Measurements from ENCODE around the gene HMGCS2. TPM values are rescaled to one million over a fixed set of nuclear protein-coding genes. Genes with fewer than 3 reads are reported as not detected.
"Not testable (repeated sequence)": the region's sequence is repeated elsewhere in the genome, so short reads cannot be mapped to it uniquely, and the experiment has no call there.

The HMGCS2 gene
- total and polyA plus RNA-seq, 2 donors from 2014 or later: 3.9 to 163 TPM

DNA sequence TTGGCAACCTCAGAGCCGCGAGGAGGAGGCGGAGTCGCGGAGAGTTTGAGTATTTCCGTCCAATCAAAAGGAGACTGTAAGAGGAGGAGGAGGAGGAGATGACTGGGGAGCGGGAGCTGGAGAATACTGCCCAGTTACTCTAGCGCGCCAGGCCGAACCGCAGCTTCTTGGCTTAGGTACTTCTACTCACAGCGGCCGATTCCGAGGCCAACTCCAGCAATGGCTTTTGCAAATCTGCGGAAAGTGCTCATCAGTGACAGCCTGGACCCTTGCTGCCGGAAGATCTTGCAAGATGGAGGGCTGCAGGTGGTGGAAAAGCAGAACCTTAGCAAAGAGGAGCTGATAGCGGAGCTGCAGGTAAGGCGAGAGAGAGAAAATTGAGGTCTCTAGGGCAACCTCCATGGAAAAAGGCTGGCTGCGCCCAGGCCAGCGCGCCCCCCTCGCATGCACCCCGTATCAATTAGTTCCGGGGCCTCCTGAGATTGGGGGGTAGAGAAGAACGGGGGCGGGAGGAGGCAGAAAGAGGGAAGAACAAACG lies 56.8 kb downstream of the HMGCS2 start, which contains the start of gene PHGDH:
Gene PHGDH (plus strand): TSS at position 131 of the 538 bp plus-strand sequence. CDS start 89 bp downstream, at position 220.
- Histone ChIP-seq H3K9me3 (ENCODE audit: control insufficient read depth in 2 of 3, insufficient read depth in 1 of 3, low read length in 3 of 3) (no peaks in the 10 kb centered on the region), H3K27me3 (ENCODE audit: control insufficient read depth, insufficient read depth, low read length) (no peaks in the 10 kb centered on the region), H3K9ac (ENCODE audit: low read length in 3 of 3) (peak within 1 kb of the TSS; percentile 20 to 88 (median 60)), H3K4me1 (ENCODE audit: control insufficient read depth in 2 of 3, insufficient read depth in 2 of 3, low read depth in 1 of 3, low read length in 3 of 3) (peaks cover 0 to 18% (median 14%) of the 10 kb centered on the region in 3 donors), H3K4me3 (ENCODE audit: low read length in 3 of 3) (peak within 1 kb of the TSS; percentile 66 to 95 (median 70)), H3K36me3 (ENCODE audit: control insufficient read depth in 2 of 3, insufficient read depth in 3 of 3, low read length in 3 of 3) (no peaks in the 10 kb centered on the region), H3K27ac (ENCODE audit: low read depth in 2 of 2, low read length in 2 of 2) (no peak within 1 kb of the TSS)
- DNase-seq: peak; percentile 88 to 94 (median 90)
- intact Hi-C loops (cut with DNase I): no loop called here
- TF ChIP-seq, protein P1, sequence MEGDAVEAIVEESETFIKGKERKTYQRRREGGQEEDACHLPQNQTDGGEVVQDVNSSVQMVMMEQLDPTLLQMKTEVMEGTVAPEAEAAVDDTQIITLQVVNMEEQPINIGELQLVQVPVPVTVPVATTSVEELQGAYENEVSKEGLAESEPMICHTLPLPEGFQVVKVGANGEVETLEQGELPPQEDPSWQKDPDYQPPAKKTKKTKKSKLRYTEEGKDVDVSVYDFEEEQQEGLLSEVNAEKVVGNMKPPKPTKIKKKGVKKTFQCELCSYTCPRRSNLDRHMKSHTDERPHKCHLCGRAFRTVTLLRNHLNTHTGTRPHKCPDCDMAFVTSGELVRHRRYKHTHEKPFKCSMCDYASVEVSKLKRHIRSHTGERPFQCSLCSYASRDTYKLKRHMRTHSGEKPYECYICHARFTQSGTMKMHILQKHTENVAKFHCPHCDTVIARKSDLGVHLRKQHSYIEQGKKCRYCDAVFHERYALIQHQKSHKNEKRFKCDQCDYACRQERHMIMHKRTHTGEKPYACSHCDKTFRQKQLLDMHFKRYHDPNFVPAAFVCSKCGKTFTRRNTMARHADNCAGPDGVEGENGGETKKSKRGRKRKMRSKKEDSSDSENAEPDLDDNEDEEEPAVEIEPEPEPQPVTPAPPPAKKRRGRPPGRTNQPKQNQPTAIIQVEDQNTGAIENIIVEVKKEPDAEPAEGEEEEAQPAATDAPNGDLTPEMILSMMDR (IDR thresholded peaks at IDR 0.05; ENCODE audit: borderline replicate concordance, extremely low read depth, insufficient read depth): no peak
- no peak for FAIRE-seq

- FAIRE-seq; H3K9me3 ChIP-seq (ENCODE audit: control insufficient read depth in 2 of 3, insufficient read depth in 1 of 3, low read length in 3 of 3); H3K27ac ChIP-seq (ENCODE audit: low read depth in 2 of 2, low read length in 2 of 2): not testable (repeated sequence)
Measured at GRCh38 chr1:119711356-119711803, 57.3 kb downstream of the HMGCS2 start.

DNA sequence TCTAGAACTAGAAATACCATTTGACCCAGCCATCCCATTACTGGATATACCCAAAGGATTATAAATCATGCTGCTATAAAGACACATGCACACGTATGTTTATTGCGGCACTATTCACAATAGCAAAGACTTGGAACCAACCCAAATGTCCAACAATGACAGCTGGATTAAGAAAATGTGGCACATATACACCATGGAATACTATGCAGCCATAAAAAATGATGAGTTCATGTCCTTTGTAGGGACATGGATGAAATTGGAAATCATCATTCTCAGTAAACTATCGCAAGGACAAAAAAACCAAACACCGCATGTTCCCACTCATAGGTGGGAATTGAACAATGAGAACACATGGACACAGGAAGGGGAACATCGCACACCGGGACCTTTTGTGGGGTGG lies 62.1 kb downstream of the HMGCS2 start:
- H3K36me3 ChIP-seq (ENCODE audit: control insufficient read depth in 2 of 3, insufficient read depth in 3 of 3, low read length in 3 of 3); H3K9ac ChIP-seq (ENCODE audit: low read length in 3 of 3); H3K4me3 ChIP-seq (ENCODE audit: low read length in 3 of 3); H3K4me1 ChIP-seq (ENCODE audit: control insufficient read depth in 2 of 3, insufficient read depth in 2 of 3, low read depth in 1 of 3, low read length in 3 of 3); DNase-seq; H3K27me3 ChIP-seq (ENCODE audit: control insufficient read depth, insufficient read depth, low read length); H3K27ac ChIP-seq (ENCODE audit: low read depth in 2 of 2, low read length in 2 of 2); intact Hi-C loops (cut with DNase I); FAIRE-seq; H3K9me3 ChIP-seq (ENCODE audit: control insufficient read depth in 2 of 3, insufficient read depth in 1 of 3, low read length in 3 of 3): not testable (repeated sequence)

More at GRCh38 chr1:119711356-119711803, 57.3 kb downstream of the HMGCS2 start:
- H3K9ac ChIP-seq (ENCODE audit: low read length in 3 of 3): peak overlapping the region in 1 of 3 donors; percentile 88
- peak overlapping the region; percentile 66 to 95 (median 70) for H3K4me3 ChIP-seq (ENCODE audit: low read length in 3 of 3)
- peaks cover 0 to 18% (median 13%) of the 10 kb centered on the region in 3 donors for H3K4me1 ChIP-seq (ENCODE audit: control insufficient read depth in 2 of 3, insufficient read depth in 2 of 3, low read depth in 1 of 3, low read length in 3 of 3)
- intact Hi-C loops (cut with DNase I); H3K27me3 ChIP-seq (ENCODE audit: control insufficient read depth, insufficient read depth, low read length); DNase-seq; H3K36me3 ChIP-seq (ENCODE audit: control insufficient read depth in 2 of 3, insufficient read depth in 3 of 3, low read length in 3 of 3): not testable (repeated sequence)

GRCh38 chr1:119703666-119704450 lies 64.8 kb downstream of the HMGCS2 start:
- Histone ChIP-seq H3K9ac (ENCODE audit: low read length in 3 of 3) (no peak overlapping the region), H3K4me3 (ENCODE audit: low read length in 3 of 3) (no peak overlapping the region), H3K36me3 (ENCODE audit: control insufficient read depth in 2 of 3, insufficient read depth in 3 of 3, low read length in 3 of 3) (no peaks in the 10 kb centered on the region), H3K4me1 (ENCODE audit: control insufficient read depth in 2 of 3, insufficient read depth in 2 of 3, low read depth in 1 of 3, low read length in 3 of 3) (no peaks in the 10 kb centered on the region), H3K27me3 (ENCODE audit: control insufficient read depth, insufficient read depth, low read length) (no peaks in the 10 kb centered on the region), H3K27ac (ENCODE audit: low read depth in 2 of 2, low read length in 2 of 2) (no peak overlapping the region), H3K9me3 (ENCODE audit: control insufficient read depth in 2 of 3, insufficient read depth in 1 of 3, low read length in 3 of 3) (peaks cover 0 to 3% (median 0%) of the 10 kb centered on the region in 3 donors)
- no peak for FAIRE-seq
- intact Hi-C loops (cut with DNase I): no loop called here
- TF ChIP-seq, protein P1 (IDR thresholded peaks at IDR 0.05; ENCODE audit: borderline replicate concordance, extremely low read depth, insufficient read depth): no peak
- DNase-seq: no peak
